ENCODE measurements around the gene TBC1D22A. TPM values are rescaled to one million over a fixed set of nuclear protein-coding genes. Genes with fewer than 3 reads are reported as not detected.

Gene TBC1D22A
- polyA plus RNA-seq, 1 donor from 2014 or later = 9.3 TPM

DNA sequence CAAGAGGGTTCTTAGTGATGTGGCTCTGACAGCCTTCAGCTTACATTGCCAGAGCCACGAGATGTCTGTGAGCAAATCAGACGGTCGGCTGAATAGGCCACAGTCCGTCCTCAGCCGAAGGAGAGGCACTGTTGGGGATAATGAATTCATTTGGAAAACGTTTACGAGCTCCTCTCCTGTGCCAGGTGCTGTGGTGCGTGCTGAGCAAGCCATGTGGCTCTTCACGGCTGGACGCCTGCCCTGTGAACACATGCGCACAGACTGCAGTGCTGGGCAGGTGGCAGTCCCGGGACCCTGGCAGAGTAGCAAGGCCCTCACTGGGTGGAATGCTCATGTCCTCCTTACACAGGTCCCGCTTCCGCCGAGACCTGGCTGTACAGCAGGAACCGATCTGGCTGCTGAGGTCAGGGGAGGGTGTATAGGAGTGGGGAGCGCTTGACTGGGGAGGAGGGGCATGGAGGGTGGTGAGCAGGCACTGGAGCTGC lies 6.8 kb downstream of the TBC1D22A start:
- Histone ChIP-seq H3K4me2 (ENCODE audit: low read length) (no peak overlapping the region), H2AFZ (ENCODE audit: low read depth, low read length) (no peak overlapping the region), H4K20me1 (ENCODE audit: insufficient read depth) (no peaks in the 10 kb centered on the region), H3K79me2 (replicated peaks; ENCODE audit: insufficient read depth, low read length) (peaks cover 17% of the 10 kb centered on the region), H3F3A (ENCODE audit: insufficient read depth, low read length, poor library complexity, severe bottlenecking) (no peaks in the 10 kb centered on the region), H3K9me3 (ENCODE audit: low read length) (no peaks in the 10 kb centered on the region), H3K27ac (ENCODE audit: low read length) (no peak overlapping the region), H3K9me2 (ENCODE audit: insufficient read depth, low read length) (no peaks in the 10 kb centered on the region), H3K9ac (ENCODE audit: low read length) (no peak overlapping the region), H3K4me3 (ENCODE audit: low read length) (no peak overlapping the region), H3K27me3 (ENCODE audit: insufficient read depth, low read depth, low read length) (no peaks in the 10 kb centered on the region), H3K36me3 (ENCODE audit: insufficient read depth, low read length) (no peaks in the 10 kb centered on the region)
- TF ChIP-seq POLR2AphosphoS5 (IDR thresholded peaks at IDR 0.05) (no peak), RAD21 (conservative IDR thresholded peaks at IDR 0.05) (no peak), TAF1 (IDR thresholded peaks at IDR 0.05; ENCODE audit: low read depth) (no peak), MXI1 (conservative IDR thresholded peaks at IDR 0.05; ENCODE audit: poor library complexity, severe bottlenecking) (no peak), EP300 (conservative IDR thresholded peaks at IDR 0.05; ENCODE audit: poor library complexity, severe bottlenecking) (no peak), EZH2 (IDR thresholded peaks at IDR 0.05; ENCODE audit: borderline replicate concordance, insufficient read depth, low read length, poor library complexity, severe bottlenecking) (no peak), SMC3 (conservative IDR thresholded peaks at IDR 0.05; ENCODE audit: poor library complexity) (no peak)
- TF ChIP-seq, protein P1, sequence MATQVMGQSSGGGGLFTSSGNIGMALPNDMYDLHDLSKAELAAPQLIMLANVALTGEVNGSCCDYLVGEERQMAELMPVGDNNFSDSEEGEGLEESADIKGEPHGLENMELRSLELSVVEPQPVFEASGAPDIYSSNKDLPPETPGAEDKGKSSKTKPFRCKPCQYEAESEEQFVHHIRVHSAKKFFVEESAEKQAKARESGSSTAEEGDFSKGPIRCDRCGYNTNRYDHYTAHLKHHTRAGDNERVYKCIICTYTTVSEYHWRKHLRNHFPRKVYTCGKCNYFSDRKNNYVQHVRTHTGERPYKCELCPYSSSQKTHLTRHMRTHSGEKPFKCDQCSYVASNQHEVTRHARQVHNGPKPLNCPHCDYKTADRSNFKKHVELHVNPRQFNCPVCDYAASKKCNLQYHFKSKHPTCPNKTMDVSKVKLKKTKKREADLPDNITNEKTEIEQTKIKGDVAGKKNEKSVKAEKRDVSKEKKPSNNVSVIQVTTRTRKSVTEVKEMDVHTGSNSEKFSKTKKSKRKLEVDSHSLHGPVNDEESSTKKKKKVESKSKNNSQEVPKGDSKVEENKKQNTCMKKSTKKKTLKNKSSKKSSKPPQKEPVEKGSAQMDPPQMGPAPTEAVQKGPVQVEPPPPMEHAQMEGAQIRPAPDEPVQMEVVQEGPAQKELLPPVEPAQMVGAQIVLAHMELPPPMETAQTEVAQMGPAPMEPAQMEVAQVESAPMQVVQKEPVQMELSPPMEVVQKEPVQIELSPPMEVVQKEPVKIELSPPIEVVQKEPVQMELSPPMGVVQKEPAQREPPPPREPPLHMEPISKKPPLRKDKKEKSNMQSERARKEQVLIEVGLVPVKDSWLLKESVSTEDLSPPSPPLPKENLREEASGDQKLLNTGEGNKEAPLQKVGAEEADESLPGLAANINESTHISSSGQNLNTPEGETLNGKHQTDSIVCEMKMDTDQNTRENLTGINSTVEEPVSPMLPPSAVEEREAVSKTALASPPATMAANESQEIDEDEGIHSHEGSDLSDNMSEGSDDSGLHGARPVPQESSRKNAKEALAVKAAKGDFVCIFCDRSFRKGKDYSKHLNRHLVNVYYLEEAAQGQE (IDR thresholded peaks at IDR 0.05; ENCODE audit: borderline replicate concordance) = no peak
- TF ChIP-seq, protein P2, sequence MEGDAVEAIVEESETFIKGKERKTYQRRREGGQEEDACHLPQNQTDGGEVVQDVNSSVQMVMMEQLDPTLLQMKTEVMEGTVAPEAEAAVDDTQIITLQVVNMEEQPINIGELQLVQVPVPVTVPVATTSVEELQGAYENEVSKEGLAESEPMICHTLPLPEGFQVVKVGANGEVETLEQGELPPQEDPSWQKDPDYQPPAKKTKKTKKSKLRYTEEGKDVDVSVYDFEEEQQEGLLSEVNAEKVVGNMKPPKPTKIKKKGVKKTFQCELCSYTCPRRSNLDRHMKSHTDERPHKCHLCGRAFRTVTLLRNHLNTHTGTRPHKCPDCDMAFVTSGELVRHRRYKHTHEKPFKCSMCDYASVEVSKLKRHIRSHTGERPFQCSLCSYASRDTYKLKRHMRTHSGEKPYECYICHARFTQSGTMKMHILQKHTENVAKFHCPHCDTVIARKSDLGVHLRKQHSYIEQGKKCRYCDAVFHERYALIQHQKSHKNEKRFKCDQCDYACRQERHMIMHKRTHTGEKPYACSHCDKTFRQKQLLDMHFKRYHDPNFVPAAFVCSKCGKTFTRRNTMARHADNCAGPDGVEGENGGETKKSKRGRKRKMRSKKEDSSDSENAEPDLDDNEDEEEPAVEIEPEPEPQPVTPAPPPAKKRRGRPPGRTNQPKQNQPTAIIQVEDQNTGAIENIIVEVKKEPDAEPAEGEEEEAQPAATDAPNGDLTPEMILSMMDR (IDR thresholded peaks at IDR 0.05; ENCODE audit: poor library complexity, severe bottlenecking) = no peak

- Histone ChIP-seq H3K9ac (ENCODE audit: low read length) (no peak overlapping the region), H3K9me3 (ENCODE audit: low read length) (no peaks in the 10 kb centered on the region), H3K79me2 (replicated peaks; ENCODE audit: insufficient read depth, low read length) (peaks cover 13% of the 10 kb centered on the region), H3F3A (ENCODE audit: insufficient read depth, low read length, poor library complexity, severe bottlenecking) (no peaks in the 10 kb centered on the region), H3K4me2 (ENCODE audit: low read length) (no peak overlapping the region), H3K27me3 (ENCODE audit: insufficient read depth, low read depth, low read length) (no peaks in the 10 kb centered on the region), H3K27ac (ENCODE audit: low read length) (no peak overlapping the region), H3K36me3 (ENCODE audit: insufficient read depth, low read length) (no peaks in the 10 kb centered on the region), H3K9me2 (ENCODE audit: insufficient read depth, low read length) (no peaks in the 10 kb centered on the region), H4K20me1 (ENCODE audit: insufficient read depth) (no peaks in the 10 kb centered on the region), H2AFZ (ENCODE audit: low read depth, low read length) (no peak overlapping the region), H3K4me3 (ENCODE audit: low read length) (no peak overlapping the region)
- TF ChIP-seq, protein P1 (IDR thresholded peaks at IDR 0.05; ENCODE audit: borderline replicate concordance) = no peak
- TF ChIP-seq EZH2 (IDR thresholded peaks at IDR 0.05; ENCODE audit: borderline replicate concordance, insufficient read depth, low read length, poor library complexity, severe bottlenecking) (no peak), POLR2AphosphoS5 (IDR thresholded peaks at IDR 0.05) (no peak), RAD21 (conservative IDR thresholded peaks at IDR 0.05) (no peak), SMC3 (conservative IDR thresholded peaks at IDR 0.05; ENCODE audit: poor library complexity) (no peak), MXI1 (conservative IDR thresholded peaks at IDR 0.05; ENCODE audit: poor library complexity, severe bottlenecking) (no peak), EP300 (conservative IDR thresholded peaks at IDR 0.05; ENCODE audit: poor library complexity, severe bottlenecking) (no peak), TAF1 (IDR thresholded peaks at IDR 0.05; ENCODE audit: low read depth) (no peak)
- TF ChIP-seq, protein P2 (IDR thresholded peaks at IDR 0.05; ENCODE audit: poor library complexity, severe bottlenecking) = no peak
Observed at GRCh38 chr22:46769706-46770105, 7.3 kb downstream of the TBC1D22A start.
